ENCODE measurements around the gene DPP6.

DNA sequence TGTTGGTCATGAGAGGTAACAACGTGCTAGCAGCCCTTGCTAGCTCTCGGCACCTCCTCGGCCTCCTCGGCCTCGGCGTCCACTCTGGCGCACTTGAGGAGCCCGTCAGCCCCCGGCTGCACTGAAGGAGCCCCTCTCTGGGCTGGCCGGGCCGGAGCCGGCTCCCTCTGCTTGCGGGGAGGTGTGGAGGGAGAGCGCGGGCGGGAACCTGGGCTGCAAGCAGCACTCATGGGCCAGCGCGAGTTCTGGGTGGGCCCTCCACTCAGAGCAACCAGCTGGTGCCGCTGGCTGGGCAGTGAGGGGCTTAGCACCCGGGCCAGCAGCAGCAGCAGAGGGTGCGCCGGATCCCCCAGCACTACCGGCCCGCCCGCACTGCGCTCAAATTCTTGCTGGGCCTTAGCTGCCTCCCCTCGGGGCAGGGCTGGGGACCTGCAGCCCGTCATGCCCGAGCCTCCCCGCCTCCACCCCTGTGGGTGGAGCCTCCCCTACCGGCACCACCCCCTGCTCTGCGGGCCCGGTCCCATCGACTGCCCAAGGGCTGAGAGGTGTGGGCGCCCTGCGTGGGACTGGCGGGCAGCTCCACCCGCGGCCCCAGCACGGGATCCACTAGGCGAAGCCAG is 854.6 kb downstream of the DPP6 start:
- TF ChIP-seq, protein P1, sequence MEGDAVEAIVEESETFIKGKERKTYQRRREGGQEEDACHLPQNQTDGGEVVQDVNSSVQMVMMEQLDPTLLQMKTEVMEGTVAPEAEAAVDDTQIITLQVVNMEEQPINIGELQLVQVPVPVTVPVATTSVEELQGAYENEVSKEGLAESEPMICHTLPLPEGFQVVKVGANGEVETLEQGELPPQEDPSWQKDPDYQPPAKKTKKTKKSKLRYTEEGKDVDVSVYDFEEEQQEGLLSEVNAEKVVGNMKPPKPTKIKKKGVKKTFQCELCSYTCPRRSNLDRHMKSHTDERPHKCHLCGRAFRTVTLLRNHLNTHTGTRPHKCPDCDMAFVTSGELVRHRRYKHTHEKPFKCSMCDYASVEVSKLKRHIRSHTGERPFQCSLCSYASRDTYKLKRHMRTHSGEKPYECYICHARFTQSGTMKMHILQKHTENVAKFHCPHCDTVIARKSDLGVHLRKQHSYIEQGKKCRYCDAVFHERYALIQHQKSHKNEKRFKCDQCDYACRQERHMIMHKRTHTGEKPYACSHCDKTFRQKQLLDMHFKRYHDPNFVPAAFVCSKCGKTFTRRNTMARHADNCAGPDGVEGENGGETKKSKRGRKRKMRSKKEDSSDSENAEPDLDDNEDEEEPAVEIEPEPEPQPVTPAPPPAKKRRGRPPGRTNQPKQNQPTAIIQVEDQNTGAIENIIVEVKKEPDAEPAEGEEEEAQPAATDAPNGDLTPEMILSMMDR (IDR thresholded peaks at IDR 0.05): no peak
- no peak for TF ChIP-seq EZH2 (IDR thresholded peaks at IDR 0.05)

Data from neural progenitor cell (in vitro differentiated cells).